Gastrocnemius medialis (tissue), 4 donors: ENCODE results near the gene FBRSL1.

Source experiments
- POLR2A ChIP-seq, 2 donors: fragments of 450-650 bp; IDR thresholded peaks; one replicate each; pipeline ENCODE4 v1.6.1; 2017; ENCODE audit warnings: antibody characterized with exemption in 2 of 2, mild to moderate bottlenecking in 2 of 2, moderate library complexity in 2 of 2
- TF ChIP-seq, protein P1 (sequence below), 5 experiments: fragments of 450-650 bp in 3 of 5; fragments of 200-600 bp in 2 of 5; sonication (generic) in 2 of 5; IDR thresholded peaks in 4 of 5; conservative IDR thresholded peaks in 1 of 5; 1 replicate in 4 of 5; 2 replicates in 1 of 5; pipeline ENCODE4 v1.5.1; 2016 to 2019; ENCODE audit warnings: antibody characterized with exemption in 5 of 5, mild to moderate bottlenecking in 3 of 5, moderate library complexity in 3 of 5

DNA sequence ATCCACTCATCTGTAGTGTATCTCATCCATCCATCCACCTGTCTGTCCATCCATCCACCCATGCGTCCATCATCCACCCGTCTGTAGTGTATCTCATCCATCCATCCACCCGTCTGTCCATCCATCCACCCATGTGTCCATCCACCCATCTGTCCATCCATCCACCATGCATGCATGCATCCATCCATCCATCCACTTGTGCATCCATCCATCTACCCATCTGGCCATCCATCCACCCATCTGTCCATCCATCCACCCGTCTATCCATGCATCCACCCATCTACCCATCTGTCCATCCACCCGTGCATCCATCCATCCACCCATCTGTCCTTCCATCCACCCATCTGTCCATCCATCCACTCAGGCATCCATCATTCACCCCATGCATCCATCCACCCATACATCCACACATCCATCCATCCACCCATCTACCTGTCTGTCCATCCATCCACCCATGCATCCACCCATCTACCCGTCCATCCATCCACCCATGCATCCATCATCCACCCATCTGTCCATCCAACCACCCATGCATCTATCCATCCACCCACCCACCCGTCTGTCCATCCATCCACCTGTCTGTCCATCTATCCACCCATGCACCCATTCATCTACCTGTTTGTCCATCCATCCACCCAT is 28.5 kb downstream of the FBRSL1 start:
- TF ChIP-seq, protein P1, sequence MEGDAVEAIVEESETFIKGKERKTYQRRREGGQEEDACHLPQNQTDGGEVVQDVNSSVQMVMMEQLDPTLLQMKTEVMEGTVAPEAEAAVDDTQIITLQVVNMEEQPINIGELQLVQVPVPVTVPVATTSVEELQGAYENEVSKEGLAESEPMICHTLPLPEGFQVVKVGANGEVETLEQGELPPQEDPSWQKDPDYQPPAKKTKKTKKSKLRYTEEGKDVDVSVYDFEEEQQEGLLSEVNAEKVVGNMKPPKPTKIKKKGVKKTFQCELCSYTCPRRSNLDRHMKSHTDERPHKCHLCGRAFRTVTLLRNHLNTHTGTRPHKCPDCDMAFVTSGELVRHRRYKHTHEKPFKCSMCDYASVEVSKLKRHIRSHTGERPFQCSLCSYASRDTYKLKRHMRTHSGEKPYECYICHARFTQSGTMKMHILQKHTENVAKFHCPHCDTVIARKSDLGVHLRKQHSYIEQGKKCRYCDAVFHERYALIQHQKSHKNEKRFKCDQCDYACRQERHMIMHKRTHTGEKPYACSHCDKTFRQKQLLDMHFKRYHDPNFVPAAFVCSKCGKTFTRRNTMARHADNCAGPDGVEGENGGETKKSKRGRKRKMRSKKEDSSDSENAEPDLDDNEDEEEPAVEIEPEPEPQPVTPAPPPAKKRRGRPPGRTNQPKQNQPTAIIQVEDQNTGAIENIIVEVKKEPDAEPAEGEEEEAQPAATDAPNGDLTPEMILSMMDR (IDR thresholded peaks at IDR 0.05 in 4 of 5, conservative IDR thresholded peaks at IDR 0.05 in 1 of 5), result no peak
- TF ChIP-seq POLR2A (IDR thresholded peaks at IDR 0.05), result no peak
